22Rv1 (cell line): ENCODE data around the gene PRMT2.

Source experiments
- ZFX ChIP-seq: fragments of 450-650 bp; IDR thresholded peaks from 2 replicates; pipeline ENCODE4 v1.6.1; 2017; ENCODE audit warnings: antibody characterized with exemption, borderline replicate concordance
- TF ChIP-seq, protein P1 (sequence below): fragments of 450-650 bp; IDR thresholded peaks from 2 replicates; pipeline ENCODE4 v1.5.1; 2017; ENCODE audit warnings: mild to moderate bottlenecking

DNA sequence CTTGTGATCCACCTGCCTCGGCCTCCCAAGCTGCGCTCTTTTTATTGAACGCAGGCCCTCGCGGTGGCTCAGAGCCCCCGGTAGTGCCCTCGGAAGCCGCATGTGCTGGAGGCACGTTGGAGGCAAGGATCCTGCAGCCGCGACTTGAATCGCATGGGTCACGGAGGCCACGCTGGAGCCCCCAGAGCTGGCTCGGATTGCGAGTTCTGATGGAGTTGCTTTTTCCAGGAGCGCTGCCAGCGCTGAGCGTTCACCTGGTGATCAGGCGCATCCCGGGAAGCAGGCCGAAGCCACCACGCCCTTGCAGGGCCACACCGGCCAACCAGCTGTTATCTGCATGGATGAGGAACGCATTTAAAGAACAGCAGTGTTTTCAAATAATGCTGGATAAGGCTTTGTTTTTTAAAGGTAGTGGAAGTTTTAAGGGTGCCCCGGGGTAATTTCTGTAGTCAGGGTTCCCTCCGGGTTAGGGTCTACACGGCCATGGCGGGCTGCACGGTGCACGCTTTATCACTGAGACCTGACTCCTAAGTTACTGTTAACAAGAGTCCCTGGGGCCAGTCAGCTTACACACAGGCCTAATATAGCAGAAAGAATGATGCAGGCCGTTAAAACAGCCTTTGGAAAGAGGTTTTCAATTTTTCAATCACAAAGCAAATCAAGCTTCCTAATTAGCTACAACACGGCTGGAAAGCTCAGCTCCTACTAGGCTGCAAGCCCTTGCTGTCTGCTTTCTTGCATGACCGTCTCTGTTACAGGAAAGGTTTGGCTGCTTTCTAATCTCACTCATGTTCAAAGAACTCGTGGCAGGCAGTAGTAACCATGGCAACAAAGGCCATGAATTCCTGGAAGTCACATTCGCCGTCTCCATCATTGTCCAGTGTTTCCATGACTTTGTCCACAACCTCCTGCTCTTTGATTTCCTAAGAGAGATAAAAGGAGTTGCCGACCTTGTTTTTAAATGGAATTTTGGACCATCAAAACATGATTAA, 36.6 kb upstream of the PRMT2 start:
- TF ChIP-seq, protein P1, sequence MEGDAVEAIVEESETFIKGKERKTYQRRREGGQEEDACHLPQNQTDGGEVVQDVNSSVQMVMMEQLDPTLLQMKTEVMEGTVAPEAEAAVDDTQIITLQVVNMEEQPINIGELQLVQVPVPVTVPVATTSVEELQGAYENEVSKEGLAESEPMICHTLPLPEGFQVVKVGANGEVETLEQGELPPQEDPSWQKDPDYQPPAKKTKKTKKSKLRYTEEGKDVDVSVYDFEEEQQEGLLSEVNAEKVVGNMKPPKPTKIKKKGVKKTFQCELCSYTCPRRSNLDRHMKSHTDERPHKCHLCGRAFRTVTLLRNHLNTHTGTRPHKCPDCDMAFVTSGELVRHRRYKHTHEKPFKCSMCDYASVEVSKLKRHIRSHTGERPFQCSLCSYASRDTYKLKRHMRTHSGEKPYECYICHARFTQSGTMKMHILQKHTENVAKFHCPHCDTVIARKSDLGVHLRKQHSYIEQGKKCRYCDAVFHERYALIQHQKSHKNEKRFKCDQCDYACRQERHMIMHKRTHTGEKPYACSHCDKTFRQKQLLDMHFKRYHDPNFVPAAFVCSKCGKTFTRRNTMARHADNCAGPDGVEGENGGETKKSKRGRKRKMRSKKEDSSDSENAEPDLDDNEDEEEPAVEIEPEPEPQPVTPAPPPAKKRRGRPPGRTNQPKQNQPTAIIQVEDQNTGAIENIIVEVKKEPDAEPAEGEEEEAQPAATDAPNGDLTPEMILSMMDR = no peak
- TF ChIP-seq ZFX = no peak
